H9 (cell line): ENCODE results near the gene RAD23A. TPM values are rescaled to one million over a fixed set of nuclear protein-coding genes. Genes with fewer than 3 reads are reported as not detected.

ENCODE experiments used
- DNase-seq: peaks from one replicate; pipeline ENCODE4 v3.0.0-alpha.2; 2017
- H2AFZ ChIP-seq: one replicate; pipeline ENCODE4 v1.6.1; 2013; ENCODE audit warnings: mild to moderate bottlenecking, low read length, control low read depth, moderate library complexity
- H2AK5ac ChIP-seq: 2 replicates; pipeline ENCODE4 v1.6.1; 2013; ENCODE audit warnings: low read length, control low read depth, mixed read lengths; ENCODE audit not compliant: insufficient read length
- H2BK120ac ChIP-seq: one replicate; pipeline ENCODE4 v1.6.1; 2013; ENCODE audit warnings: low read depth, mild to moderate bottlenecking, low read length, control low read depth, inconsistent platforms; ENCODE audit not compliant: poor library complexity, severe bottlenecking
- H2BK12ac ChIP-seq: 2 replicates; pipeline ENCODE4 v1.6.1; 2013; ENCODE audit warnings: low read length, control low read depth, mixed read lengths, low read depth; ENCODE audit not compliant: insufficient read length
- H2BK15ac ChIP-seq: 2 replicates; pipeline ENCODE4 v1.6.1; 2013; ENCODE audit warnings: low read depth, low read length, control low read depth
- H2BK20ac ChIP-seq: one replicate; pipeline ENCODE4 v1.6.1; 2013; ENCODE audit warnings: low read depth, mild to moderate bottlenecking, low read length, control low read depth, inconsistent platforms; ENCODE audit not compliant: poor library complexity, severe bottlenecking
- H2BK5ac ChIP-seq: 2 replicates; pipeline ENCODE4 v1.6.1; 2013; ENCODE audit warnings: low read length, control low read depth, mixed read lengths; ENCODE audit not compliant: insufficient read length
- H3K14ac ChIP-seq: 2 replicates; pipeline ENCODE4 v1.6.1; 2013; ENCODE audit warnings: low read length, control low read depth; ENCODE audit not compliant: insufficient read depth
- H3K18ac ChIP-seq: 2 replicates; pipeline ENCODE4 v1.6.1; 2013; ENCODE audit warnings: low read depth, mild to moderate bottlenecking, mixed read lengths, low read length, control low read depth; ENCODE audit not compliant: insufficient read length
- H3K23ac ChIP-seq: 2 replicates; pipeline ENCODE4 v1.6.1; 2013; ENCODE audit warnings: low read length, control low read depth, mixed read lengths, low read depth; ENCODE audit not compliant: insufficient read length
- H3K23me2 ChIP-seq: 2 replicates; pipeline ENCODE4 v1.6.1; 2013; ENCODE audit warnings: low read depth, mild to moderate bottlenecking, mixed read lengths, low read length, control low read depth; ENCODE audit not compliant: insufficient read length, poor library complexity, severe bottlenecking
- H3K27ac ChIP-seq: 2 replicates; pipeline ENCODE4 v1.5.1; 2013; ENCODE audit warnings: low read length, control low read depth, mixed read lengths, low read depth; ENCODE audit not compliant: insufficient read length
- H3K27me3 ChIP-seq: 2 replicates; pipeline ENCODE4 v1.6.1; 2013; ENCODE audit warnings: low read length, control low read depth, inconsistent platforms; ENCODE audit not compliant: insufficient read depth
- H3K4ac ChIP-seq: 2 replicates; pipeline ENCODE4 v1.6.1; 2013; ENCODE audit warnings: low read depth, mild to moderate bottlenecking, control low read depth, inconsistent platforms, low read length, moderate library complexity
- H3K4me1 ChIP-seq: 2 replicates; pipeline ENCODE4 v1.6.1; 2013; ENCODE audit warnings: low read length, control low read depth, inconsistent platforms; ENCODE audit not compliant: insufficient read depth
- H3K4me2 ChIP-seq: 2 replicates; pipeline ENCODE4 v1.6.1; 2013; ENCODE audit warnings: low read length, control low read depth, mixed read lengths; ENCODE audit not compliant: insufficient read length, insufficient read depth
- H3K56ac ChIP-seq: 2 replicates; pipeline ENCODE4 v1.6.1; 2013; ENCODE audit warnings: low read depth, mild to moderate bottlenecking, mixed read lengths, low read length, control low read depth; ENCODE audit not compliant: insufficient read length
- H3K79me1 ChIP-seq: 2 replicates; pipeline ENCODE4 v1.6.1; 2013; ENCODE audit warnings: low read depth, mild to moderate bottlenecking, moderate library complexity, low read length, control low read depth, inconsistent platforms; ENCODE audit not compliant: insufficient read depth, poor library complexity, severe bottlenecking
- H3K79me2 ChIP-seq: 2 replicates; pipeline ENCODE4 v1.6.1; 2013; ENCODE audit warnings: low read length, control low read depth, inconsistent platforms; ENCODE audit not compliant: insufficient read depth
- H3K9ac ChIP-seq: 2 replicates; pipeline ENCODE4 v1.6.1; 2013; ENCODE audit warnings: low read length, control low read depth, mixed read lengths; ENCODE audit not compliant: insufficient read length; ENCODE audit errors: extremely low read depth
- H3K9me3 ChIP-seq: one replicate; pipeline ENCODE4 v1.6.1; 2013; ENCODE audit warnings: low read depth, low read length, inconsistent platforms; ENCODE audit not compliant: control insufficient read depth
- H3T11ph ChIP-seq: one replicate; pipeline ENCODE4 v1.6.1; 2013; ENCODE audit warnings: mild to moderate bottlenecking, low read length, control low read depth, inconsistent platforms
- H4K20me1 ChIP-seq: one replicate; pipeline ENCODE4 v1.6.1; 2013; ENCODE audit not compliant: control insufficient read depth, insufficient read length, insufficient read depth
- H4K5ac ChIP-seq: 2 replicates; pipeline ENCODE4 v1.6.1; 2013; ENCODE audit warnings: low read depth, mild to moderate bottlenecking, mixed read lengths, low read length, control low read depth; ENCODE audit not compliant: insufficient read length
- H4K8ac ChIP-seq: replicated peaks from 2 replicates; pipeline ENCODE4 v1.6.1; 2013; ENCODE audit warnings: low read length, control low read depth, mixed read lengths, low read depth; ENCODE audit not compliant: insufficient read length
- H4K91ac ChIP-seq: 2 replicates; pipeline ENCODE4 v1.6.1; 2013; ENCODE audit warnings: low read depth, mild to moderate bottlenecking, moderate library complexity, mixed read lengths, low read length, control low read depth; ENCODE audit not compliant: insufficient read length
- H3K27ac Mint-ChIP-seq, 3 experiments: 2 replicates in 2 of 3; 3 replicates in 1 of 3; pipeline ENCODE4 v1.8.0; 2020 to 2021; ENCODE audit warnings: mixed read lengths in 3 of 3, mild to moderate bottlenecking in 1 of 3, moderate library complexity in 1 of 3
- H3K27me3 Mint-ChIP-seq: 2 replicates; pipeline ENCODE4 v1.8.0; 2021; ENCODE audit warnings: low read depth, mild to moderate bottlenecking, moderate library complexity, mixed read lengths
- H3K36me3 Mint-ChIP-seq, 3 experiments: 2 replicates in 2 of 3; 3 replicates in 1 of 3; pipeline ENCODE4 v1.8.0; 2020 to 2021; ENCODE audit warnings: low read depth in 3 of 3, mixed read lengths in 3 of 3; ENCODE audit not compliant: insufficient read depth in 1 of 3
- H3K4me1 Mint-ChIP-seq, 2 experiments: 2 replicates each; pipeline ENCODE4 v1.8.0; 2020; ENCODE audit warnings: mixed read lengths in 2 of 2
- H3K4me3 Mint-ChIP-seq, 2 experiments: 2 replicates in 1 of 2; 3 replicates in 1 of 2; pipeline ENCODE4 v1.8.0; 2020 to 2021; ENCODE audit warnings: mild to moderate bottlenecking in 2 of 2, mixed read lengths in 2 of 2, moderate library complexity in 1 of 2
- H3K9me3 Mint-ChIP-seq, 2 experiments: 2 replicates in 1 of 2; 3 replicates in 1 of 2; pipeline ENCODE4 v1.8.0; 2020; ENCODE audit warnings: mild to moderate bottlenecking in 2 of 2, mixed read lengths in 2 of 2, moderate library complexity in 1 of 2
- WGBS: extraction: QIAGEN DNeasy Blood & Tissue Kit; methylation state at CpG from one replicate; pipeline ENCODE4 v1.1.7; 2013; ENCODE audit warnings: missing lambda C conversion rate, low lambda C conversion rate, mixed read lengths; ENCODE audit not compliant: insufficient read length; ENCODE audit errors: extremely low coverage; 5-methylcytosine and 5-hydroxymethylcytosine counted together
- total RNA-seq: library from RNA; stranded (reverse); gene quantifications from 2 replicates; pipeline ENCODE4 v1.2.1, GENCODE V29; 2021
- TF ChIP-seq, protein P1 (sequence below): fragments of 200-600 bp; sonication (generic); conservative IDR thresholded peaks from 3 replicates; pipeline ENCODE4 v1.8.0; 2021; ENCODE audit warnings: antibody characterized with exemption, mild to moderate bottlenecking

Gene RAD23A
- total RNA-seq, 1 experiment from 2014 or later = 62.2 TPM

DNA sequence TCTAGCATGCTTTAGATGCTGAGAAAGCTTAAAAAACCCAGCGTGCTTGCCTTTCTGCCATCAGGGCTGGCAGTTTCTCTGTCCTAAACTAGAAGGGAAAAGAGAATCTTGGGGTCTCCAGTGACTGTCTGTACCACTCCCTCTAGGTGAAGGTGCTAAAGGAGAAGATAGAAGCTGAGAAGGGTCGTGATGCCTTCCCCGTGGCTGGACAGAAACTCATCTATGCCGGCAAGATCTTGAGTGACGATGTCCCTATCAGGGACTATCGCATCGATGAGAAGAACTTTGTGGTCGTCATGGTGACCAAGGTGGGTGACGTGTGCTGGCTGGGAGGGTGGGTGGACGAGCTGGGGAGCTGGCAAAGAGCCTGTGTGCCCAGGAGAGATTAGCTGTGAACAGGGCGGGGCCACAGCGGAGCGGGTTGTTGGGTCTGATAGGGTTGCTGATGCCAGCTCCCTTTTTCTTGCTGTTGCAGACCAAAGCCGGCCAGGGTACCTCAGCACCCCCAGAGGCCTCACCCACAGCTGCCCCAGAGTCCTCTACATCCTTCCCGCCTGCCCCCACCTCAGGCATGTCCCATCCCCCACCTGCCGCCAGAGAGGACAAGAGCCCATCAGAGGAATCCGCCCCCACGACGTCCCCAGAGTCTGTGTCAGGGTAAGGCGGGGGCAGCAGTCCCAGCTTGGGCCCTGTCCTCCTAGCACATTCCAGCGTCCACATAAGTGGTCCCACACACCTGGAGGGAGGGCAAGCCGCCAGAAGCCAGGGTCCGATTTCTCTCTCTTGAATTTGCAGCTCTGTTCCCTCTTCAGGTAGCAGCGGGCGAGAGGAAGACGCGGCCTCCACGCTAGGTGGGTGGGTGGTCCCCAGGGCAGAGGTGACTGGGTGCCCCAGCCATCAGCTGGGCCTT is 2.3 kb downstream of the RAD23A start:
- Mint-ChIP-seq H3K9me3 (0 out of 5 replicates have a peak, but pooled peaks cover 0 to 3% of the 10 kb centered on the region in 2 experiments), H3K27me3 (no peaks in the 10 kb centered on the region), H3K36me3 (peaks cover 49 to 81% (median 72%) of the 10 kb centered on the region in 3 experiments), H3K4me1 (peaks cover 15 to 30% of the 10 kb centered on the region in 2 experiments), H3K4me3 (peak overlapping the region; percentile 29 to 30; a peak in 3 of 5 replicates), H3K27ac (peak overlapping the region in 2 of 3 experiments; percentile 33 to 89; a peak in 3 of 7 replicates)
- Histone ChIP-seq H2BK15ac (no peak overlapping the region), H3K4ac (no peak overlapping the region), H2BK120ac (no peak overlapping the region), H4K91ac (no peak overlapping the region), H2BK5ac (no peak overlapping the region), H3K4me1 (no peaks in the 10 kb centered on the region), H2BK20ac (no peak overlapping the region), H3K14ac (no peak overlapping the region; the same call in 1 of the 2 replicates), H3T11ph (no peak overlapping the region), H3K18ac (no peak overlapping the region), H3K23ac (no peak overlapping the region), H2AFZ (no peak overlapping the region), H3K27me3 (no peaks in the 10 kb centered on the region), H4K5ac (no peak overlapping the region), H4K20me1 (no peaks in the 10 kb centered on the region), H3K27ac (no peak overlapping the region), H3K23me2 (no peaks in the 10 kb centered on the region), H3K79me2 (no peaks in the 10 kb centered on the region; the same call in 1 of the 2 replicates), H2AK5ac (no peak overlapping the region), H3K9me3 (no peaks in the 10 kb centered on the region), H2BK12ac (no peak overlapping the region), H3K56ac (no peak overlapping the region), H3K4me2 (no peak overlapping the region), H4K8ac (no peak overlapping the region), H3K79me1 (no peaks in the 10 kb centered on the region), H3K9ac (no peak overlapping the region)
- TF ChIP-seq, protein P1, sequence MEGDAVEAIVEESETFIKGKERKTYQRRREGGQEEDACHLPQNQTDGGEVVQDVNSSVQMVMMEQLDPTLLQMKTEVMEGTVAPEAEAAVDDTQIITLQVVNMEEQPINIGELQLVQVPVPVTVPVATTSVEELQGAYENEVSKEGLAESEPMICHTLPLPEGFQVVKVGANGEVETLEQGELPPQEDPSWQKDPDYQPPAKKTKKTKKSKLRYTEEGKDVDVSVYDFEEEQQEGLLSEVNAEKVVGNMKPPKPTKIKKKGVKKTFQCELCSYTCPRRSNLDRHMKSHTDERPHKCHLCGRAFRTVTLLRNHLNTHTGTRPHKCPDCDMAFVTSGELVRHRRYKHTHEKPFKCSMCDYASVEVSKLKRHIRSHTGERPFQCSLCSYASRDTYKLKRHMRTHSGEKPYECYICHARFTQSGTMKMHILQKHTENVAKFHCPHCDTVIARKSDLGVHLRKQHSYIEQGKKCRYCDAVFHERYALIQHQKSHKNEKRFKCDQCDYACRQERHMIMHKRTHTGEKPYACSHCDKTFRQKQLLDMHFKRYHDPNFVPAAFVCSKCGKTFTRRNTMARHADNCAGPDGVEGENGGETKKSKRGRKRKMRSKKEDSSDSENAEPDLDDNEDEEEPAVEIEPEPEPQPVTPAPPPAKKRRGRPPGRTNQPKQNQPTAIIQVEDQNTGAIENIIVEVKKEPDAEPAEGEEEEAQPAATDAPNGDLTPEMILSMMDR = no peak
- WGBS = no CpG with 5 or more reads among the region's 28 CpGs
- DNase-seq = no peak
